Measurements from ENCODE around the gene GNB3. TPM values are rescaled to one million over a fixed set of nuclear protein-coding genes. Genes with fewer than 3 reads are reported as not detected.

Gene GNB3
- total and polyA plus RNA-seq, 2 of the 4 experiments (the other 2 are of a cell fraction): 0.72 to 20.5 TPM

- no peak overlapping the region for H3K4me3 ChIP-seq (ENCODE audit: insufficient read depth, low read depth, low read length)
- H3K79me1 ChIP-seq (ENCODE audit: low read depth in 1 of 2, low read length in 2 of 2): peaks cover 17 to 69% of the 10 kb centered on the region in 2 experiments
- peak overlapping the region; percentile 41 for H3K14ac ChIP-seq (replicated peaks; ENCODE audit: low read depth, low read length)
- ChIA-PET CTCF (no interaction called here), POLR2A (ENCODE audit: unreplicated experiment) (interaction anchor here (1.1 to 1.4 kb wide), 2 partner anchors 21 to 37 kb away, joined by 3 to 5 read pairs; partner anchors contain the start of genes CDCA3 and TPI1)
- peak overlapping the region; percentile 87 for H2AK9ac ChIP-seq (replicated peaks; ENCODE audit: low read depth, low read length, poor library complexity)
- H3K9me3 ChIP-seq (ENCODE audit: control insufficient read depth, insufficient read depth, low read length): no peaks in the 10 kb centered on the region
- TF ChIP-seq ELK1 (IDR thresholded peaks at IDR 0.05; ENCODE audit: borderline replicate concordance, low read depth, low read length) (no peak), MAZ (IDR thresholded peaks at IDR 0.05; ENCODE audit: borderline replicate concordance, low read depth, low read length) (no peak), POLR2A (IDR thresholded peaks at IDR 0.05; ENCODE audit: low read depth, low read length) (no peak), FOS (IDR thresholded peaks at IDR 0.05; ENCODE audit: low read depth, low read length) (no peak), BHLHE40 (IDR thresholded peaks at IDR 0.05; ENCODE audit: low read depth, low read length) (no peak), CTCF (conservative IDR thresholded peaks at IDR 0.05; ENCODE audit: low read depth, low read length) (no peak), RCOR1 (IDR thresholded peaks at IDR 0.05; ENCODE audit: insufficient replicate concordance, low read length) (no peak), RFX5 (IDR thresholded peaks at IDR 0.05; ENCODE audit: low read depth, low read length) (no peak), CEBPB (IDR thresholded peaks at IDR 0.05; ENCODE audit: low read depth, low read length) (no peak)
- peaks cover 10% of the 10 kb centered on the region for H3K4me1 ChIP-seq (ENCODE audit: control insufficient read depth, insufficient read depth, low read length)
- peak overlapping the region; percentile 92 for H3K9ac ChIP-seq (ENCODE audit: low read depth, low read length)
- no peak overlapping the region for H3K56ac ChIP-seq (ENCODE audit: extremely low read depth, insufficient read depth, low read length)
- peak overlapping the region in 1 of 2 experiments; percentile 70; a peak in 2 of 4 replicates for H4K8ac ChIP-seq (ENCODE audit: low read depth in 2 of 2, low read length in 2 of 2)
- in situ Hi-C loops (cut with MboI; ENCODE audit: low sequenced_read_pairs): no loop called here
- H4K91ac ChIP-seq (ENCODE audit: insufficient read depth, low read depth, low read length): no peak overlapping the region
- H3K4me2 ChIP-seq (ENCODE audit: low read depth, low read length): peak overlapping the region; percentile 85; the same call in 1 of the 2 replicates
- no peak overlapping the region for H3K18ac ChIP-seq (ENCODE audit: low read depth, low read length)
- DNase-seq: no peak
- H3K9me1 ChIP-seq (ENCODE audit: insufficient read depth, low read length): peaks cover 6% of the 10 kb centered on the region; the same call in 1 of the 2 replicates
- H4K5ac ChIP-seq (ENCODE audit: low read depth, low read length): peak overlapping the region; percentile 4; the same call in 1 of the 2 replicates
- no CpG with 5 or more reads among the region's 11 CpGs for WGBS, 2 experiments (ENCODE audit: extremely low coverage in 2 of 2, insufficient read length in 1 of 2)
- H2BK120ac ChIP-seq (ENCODE audit: low read depth, low read length): no peak overlapping the region
- peaks cover 33% of the 10 kb centered on the region for H3K36me3 ChIP-seq (ENCODE audit: control insufficient read depth, insufficient read depth, low read length)
- ATAC-seq (ENCODE audit: low read depth): no peak
- no peak overlapping the region for H2BK5ac ChIP-seq (ENCODE audit: low read depth, low read length, poor library complexity, severe bottlenecking)
- H3K27ac ChIP-seq (ENCODE audit: insufficient read depth, low read length): no peak overlapping the region
- dilution Hi-C loops (cut with HindIII; ENCODE audit: low sequenced_read_pairs, unreplicated experiment): no loop called here
- peak overlapping the region; percentile 86; the same call in 1 of the 2 replicates for H3K23ac ChIP-seq (ENCODE audit: low read depth, low read length)
- H2BK15ac ChIP-seq (ENCODE audit: low read depth, low read length): no peak overlapping the region
- H4K20me1 ChIP-seq (ENCODE audit: insufficient read depth, low read length): peaks cover 9% of the 10 kb centered on the region
- no peak overlapping the region for H2BK20ac ChIP-seq (ENCODE audit: low read depth, low read length)
- intact Hi-C loops (cut with micrococcal nuclease): no loop called here
- no peaks in the 10 kb centered on the region for H3K27me3 ChIP-seq (ENCODE audit: control insufficient read depth, insufficient read depth, low read length)
- peak overlapping the region; percentile 66 for H3K4ac ChIP-seq (ENCODE audit: low read depth, low read length)
- H2AK5ac ChIP-seq (ENCODE audit: low read depth, low read length): peak overlapping the region; percentile 94; the same call in 1 of the 2 replicates
- no TSS peak for BruUV-seq (replicated peaks)
- H2AFZ ChIP-seq (replicated peaks; ENCODE audit: low read length, poor library complexity): peak overlapping the region; percentile 5
These were observed 10.3 kb upstream of the GNB3 start for GRCh38 chr12:6830286-6830890.
